GM12878 (cell line): ENCODE results near the gene PKHD1. TPM values are rescaled to one million over a fixed set of nuclear protein-coding genes. Genes with fewer than 3 reads are reported as not detected.

Experiments
- ATAC-seq: fragments of 200-7000 bp; cut with Tn5 transposase; 3 replicates; pipeline ENCODE4 v1.9.1; 2020; ENCODE audit warnings: mild to moderate bottlenecking, moderate library complexity
- BruUV-seq: library from RNA; stranded (reverse); fragments of 400-500 nt; replicated peaks from 2 replicates; lab custom pipeline; 2021; lab: Mats Ljungman, UMichigan
- CTCF ChIA-PET: fragments of 300-600 bp; sonication (Branson Sonifier 250); formaldehyde crosslinking; extraction: SDS; loops from one replicate; lab custom pipeline; 2021; ENCODE audit warnings: inconsistent platforms; lab: Yijun Ruan, JAX
- POLR2A ChIA-PET: fragments of 350-600 bp; formaldehyde crosslinking; extraction: SDS; loops from one replicate; lab custom pipeline; 2021; ENCODE audit warnings: inconsistent platforms; lab: Charles Lee
- RAD21 ChIA-PET: fragments of 300-600 bp; sonication (Branson Sonifier 250); formaldehyde crosslinking; loops from one replicate; lab custom pipeline; 2023; ENCODE audit warnings: antibody characterized with exemption; ENCODE audit not compliant: unreplicated experiment; lab: Charles Lee
- SMC1A ChIA-PET: fragments of 300-600 bp; sonication (Branson Sonifier 250); formaldehyde crosslinking; loops from one replicate; lab custom pipeline; 2023; ENCODE audit not compliant: unreplicated experiment, uncharacterized antibody; lab: Charles Lee
- DNase-seq: peaks from one replicate; pipeline ENCODE4 v3.0.0-alpha.2; 2011; ENCODE audit warnings: low read depth, low spot score
- FAIRE-seq: peaks from 3 replicates; lab custom pipeline; 2011; peaks lifted over from hg19 to GRCh38; lab: Jason Lieb, UNC
- H2AFZ ChIP-seq: 2 replicates; pipeline ENCODE4 v1.6.0; 2011; ENCODE audit warnings: low read depth, low read length, control low read depth; ENCODE audit not compliant: control insufficient read depth
- H3K27ac ChIP-seq: 2 replicates; pipeline ENCODE4 v1.5.1; 2011; ENCODE audit warnings: control low read depth; ENCODE audit not compliant: control insufficient read depth, insufficient read depth
- H3K27me3 ChIP-seq, 2 experiments: replicated peaks in 1 of 2; 2 replicates each; pipeline versions ENCODE4 v1.6.0 to v1.6.1; 2011; ENCODE audit warnings: low read length in 1 of 2; ENCODE audit not compliant: control insufficient read depth in 2 of 2, insufficient read depth in 2 of 2
- H3K36me3 ChIP-seq, 2 experiments: 2 replicates each; pipeline ENCODE4 v1.5.1; 2011; ENCODE audit warnings: low read length in 1 of 2; ENCODE audit not compliant: control insufficient read depth in 2 of 2, insufficient read depth in 2 of 2
- H3K4me1 ChIP-seq: 2 replicates; pipeline ENCODE4 v1.6.1; 2011; ENCODE audit warnings: mild to moderate bottlenecking, low read length, moderate library complexity, mixed read lengths; ENCODE audit not compliant: control insufficient read depth, insufficient read depth
- H3K4me2 ChIP-seq: 2 replicates; pipeline ENCODE4 v1.6.0; 2011; ENCODE audit warnings: control low read depth; ENCODE audit not compliant: control insufficient read depth, insufficient read depth
- H3K4me3 ChIP-seq: fragments of 200-600 bp; sonication (generic); 2 replicates; pipeline ENCODE4 v1.5.1; 2016
- H3K79me2 ChIP-seq: 2 replicates; pipeline ENCODE4 v1.6.0; 2011; ENCODE audit warnings: low read length; ENCODE audit not compliant: control insufficient read depth, insufficient read depth
- H3K9ac ChIP-seq: 2 replicates; pipeline ENCODE4 v1.8.0; 2011; ENCODE audit warnings: low read length, control low read depth, mixed read lengths; ENCODE audit not compliant: control insufficient read depth, insufficient read depth
- H3K9me3 ChIP-seq: replicated peaks from 3 replicates; pipeline ENCODE4 v1.5.1; 2011; ENCODE audit warnings: mild to moderate bottlenecking, low read length; ENCODE audit not compliant: control insufficient read depth, insufficient read depth
- H4K20me1 ChIP-seq: 2 replicates; pipeline ENCODE4 v1.6.0; 2011; ENCODE audit not compliant: control insufficient read depth, insufficient read depth
- ESRRA ChIP-seq: IDR thresholded peaks from 2 replicates; pipeline ENCODE4 v1.6.1; 2012; ENCODE audit warnings: mild to moderate bottlenecking, low read length, improper control_type of control experiment
- EZH2 ChIP-seq: IDR thresholded peaks from 2 replicates; pipeline ENCODE4 v1.6.1; 2012; ENCODE audit warnings: low read depth, mild to moderate bottlenecking, control low read depth, inconsistent platforms, low read length, borderline replicate concordance; ENCODE audit not compliant: control insufficient read depth
- FOXM1 ChIP-seq: IDR thresholded peaks from 2 replicates; pipeline ENCODE4 v1.6.1; 2012; ENCODE audit warnings: low read depth, mild to moderate bottlenecking, inconsistent platforms, low read length, moderate library complexity
- GATAD2B ChIP-seq: fragments of 450-650 bp; conservative IDR thresholded peaks from 2 replicates; pipeline ENCODE4 v1.6.1; 2017; ENCODE audit warnings: low read depth, mild to moderate bottlenecking, moderate library complexity
- HDAC6 ChIP-seq: fragments of 200-600 bp; sonication (generic); IDR thresholded peaks from one replicate; pipeline ENCODE4 v1.8.0; 2017; ENCODE audit warnings: antibody characterized with exemption; ENCODE audit not compliant: unreplicated experiment
- HDGF ChIP-seq: fragments of 450-650 bp; IDR thresholded peaks from 2 replicates; pipeline ENCODE4 v1.6.1; 2016; ENCODE audit warnings: antibody characterized with exemption
- IKZF1 ChIP-seq: fragments of 450-650 bp; conservative IDR thresholded peaks from 2 replicates; pipeline ENCODE4 v1.6.1; 2017; ENCODE audit warnings: antibody characterized with exemption, mild to moderate bottlenecking
- MEF2B ChIP-seq: fragments of 450-650 bp; IDR thresholded peaks from 2 replicates; pipeline ENCODE4 v1.6.1; 2018; ENCODE audit warnings: mild to moderate bottlenecking, moderate library complexity; ENCODE audit not compliant: partially characterized antibody, poor library complexity, severe bottlenecking
- MTA3 ChIP-seq: IDR thresholded peaks from 2 replicates; pipeline ENCODE4 v1.6.1; 2012; ENCODE audit warnings: low read length, inconsistent platforms, borderline replicate concordance
- NR2F1 ChIP-seq: fragments of 450-650 bp; conservative IDR thresholded peaks from 2 replicates; pipeline ENCODE4 v1.6.1; 2017; ENCODE audit warnings: mild to moderate bottlenecking
- POLR2A ChIP-seq: IDR thresholded peaks from 2 replicates; pipeline ENCODE4 v1.6.1; 2011; ENCODE audit warnings: low read depth, mild to moderate bottlenecking, low read length
- POU2F2 ChIP-seq: IDR thresholded peaks from 3 replicates; pipeline ENCODE4 v1.6.1; 2011; ENCODE audit warnings: low read depth, mild to moderate bottlenecking, low read length, borderline replicate concordance
- SREBF2 ChIP-seq: IDR thresholded peaks from 2 replicates; pipeline ENCODE4 v1.6.1; 2012; ENCODE audit warnings: mild to moderate bottlenecking, low read length
- SUPT20H ChIP-seq: IDR thresholded peaks from 2 replicates; pipeline ENCODE4 v1.6.1; 2011; ENCODE audit warnings: low read depth, mild to moderate bottlenecking, low read length, moderate library complexity, borderline replicate concordance; ENCODE audit not compliant: control insufficient read depth
- TBL1XR1 ChIP-seq: IDR thresholded peaks from 2 replicates; pipeline ENCODE4 v1.6.1; 2012; ENCODE audit warnings: low read depth, low read length, improper control_type of control experiment
- ZNF217 ChIP-seq: fragments of 450-650 bp; IDR thresholded peaks from 2 replicates; pipeline ENCODE4 v1.6.1; 2017; ENCODE audit warnings: antibody characterized with exemption, mild to moderate bottlenecking
- in situ Hi-C: fragments of 300-500 bp; cut with MboI; formaldehyde crosslinking; loops from 9 replicates; pipeline ENCODE4 v1.14.3; 2018; ENCODE audit warnings: mixed read lengths
- intact Hi-C: fragments of 100-400 bp; cut with micrococcal nuclease; formaldehyde crosslinking; loops from one replicate; pipeline ENCODE4 v1.14.2; 2022; ENCODE audit not compliant: unreplicated experiment
- polyA plus RNA-seq, 11 experiments: library from polyadenylated mRNA; depleted of rRNA in 4 of 11; unstranded in 6 of 11; stranded (reverse) in 5 of 11; fragments of >200 nt; fragmentation: Nextera tagmentation in 4 of 11; fragmentation: Illumina TruSeq in 1 of 11; extraction: Ambion mirVana in 4 of 11; extraction: Trizol in 1 of 11; gene quantifications; 1 replicate in 1 of 11; 2 replicates in 10 of 11; pipeline versions ENCODE4 v1.2.1 to v1.2.3, GENCODE V29; 2011 to 2016; ENCODE audit warnings: inconsistent platforms in 2 of 11, missing spikeins in 2 of 11, low read depth in 1 of 11
- total RNA-seq, 4 experiments: library from RNA; depleted of rRNA in 3 of 4; stranded (reverse); fragments of >200 nt in 3 of 4; fragmentation: Illumina TruSeq in 1 of 4; extraction: Trizol in 1 of 4; gene quantifications; 2 replicates each; pipeline versions ENCODE4 v1.2.1 to v1.2.3, GENCODE V29; 2013 to 2021
- TF ChIP-seq, protein P1 (sequence below): fragments of 150-350 bp; IDR thresholded peaks from 2 replicates; pipeline ENCODE4 v1.6.1; 2016; ENCODE audit warnings: low read depth, low read length

The PKHD1 gene
- total and polyA plus RNA-seq, 10 of the 15 experiments (the other 5 are each of a cell fraction or from before 2014, with no cell fraction given), result under 0.01 to 0.90 (median 0.02) TPM; not detected in 1

DNA sequence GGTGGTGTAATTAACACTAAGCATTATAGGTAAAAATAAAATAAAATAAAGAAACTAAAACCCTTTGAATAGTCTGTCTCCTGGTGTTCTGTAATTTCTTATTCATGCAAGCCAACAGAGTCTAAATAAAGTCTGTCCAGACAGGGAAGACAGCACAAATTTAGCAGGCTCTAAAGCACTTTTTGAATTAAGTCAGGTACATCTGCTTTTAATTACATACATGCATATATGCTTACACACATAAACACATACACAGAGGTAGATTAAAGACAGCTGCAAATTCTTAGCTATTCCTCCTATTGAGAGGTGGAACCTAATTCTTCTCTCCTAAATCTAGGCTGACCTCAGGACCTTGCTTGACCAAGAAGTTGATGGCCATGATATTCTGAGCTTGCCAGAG is 262.5 kb downstream of the PKHD1 start:
- no peak for ATAC-seq
- CTCF ChIA-PET, result interaction anchor here (1.6 kb wide), 1 partner anchor 195 kb away, joined by 3 read pairs; no protein-coding TSS in a partner anchor
- Histone ChIP-seq H3K27ac (no peak overlapping the region), H3K9ac (no peak overlapping the region), H2AFZ (no peak overlapping the region), H4K20me1 (no peaks in the 10 kb centered on the region)
- BruUV-seq, result no TSS peak
- TF ChIP-seq NR2F1 (no peak), ESRRA (no peak), HDAC6 (no peak), FOXM1 (no peak), MEF2B (no peak), SUPT20H (no peak), GATAD2B (no peak), EZH2 (no peak), POLR2A (no peak), IKZF1 (no peak), ZNF217 (no peak), HDGF (no peak), POU2F2 (no peak), TBL1XR1 (no peak), MTA3 (no peak), SREBF2 (no peak)
- TF ChIP-seq, protein P1, sequence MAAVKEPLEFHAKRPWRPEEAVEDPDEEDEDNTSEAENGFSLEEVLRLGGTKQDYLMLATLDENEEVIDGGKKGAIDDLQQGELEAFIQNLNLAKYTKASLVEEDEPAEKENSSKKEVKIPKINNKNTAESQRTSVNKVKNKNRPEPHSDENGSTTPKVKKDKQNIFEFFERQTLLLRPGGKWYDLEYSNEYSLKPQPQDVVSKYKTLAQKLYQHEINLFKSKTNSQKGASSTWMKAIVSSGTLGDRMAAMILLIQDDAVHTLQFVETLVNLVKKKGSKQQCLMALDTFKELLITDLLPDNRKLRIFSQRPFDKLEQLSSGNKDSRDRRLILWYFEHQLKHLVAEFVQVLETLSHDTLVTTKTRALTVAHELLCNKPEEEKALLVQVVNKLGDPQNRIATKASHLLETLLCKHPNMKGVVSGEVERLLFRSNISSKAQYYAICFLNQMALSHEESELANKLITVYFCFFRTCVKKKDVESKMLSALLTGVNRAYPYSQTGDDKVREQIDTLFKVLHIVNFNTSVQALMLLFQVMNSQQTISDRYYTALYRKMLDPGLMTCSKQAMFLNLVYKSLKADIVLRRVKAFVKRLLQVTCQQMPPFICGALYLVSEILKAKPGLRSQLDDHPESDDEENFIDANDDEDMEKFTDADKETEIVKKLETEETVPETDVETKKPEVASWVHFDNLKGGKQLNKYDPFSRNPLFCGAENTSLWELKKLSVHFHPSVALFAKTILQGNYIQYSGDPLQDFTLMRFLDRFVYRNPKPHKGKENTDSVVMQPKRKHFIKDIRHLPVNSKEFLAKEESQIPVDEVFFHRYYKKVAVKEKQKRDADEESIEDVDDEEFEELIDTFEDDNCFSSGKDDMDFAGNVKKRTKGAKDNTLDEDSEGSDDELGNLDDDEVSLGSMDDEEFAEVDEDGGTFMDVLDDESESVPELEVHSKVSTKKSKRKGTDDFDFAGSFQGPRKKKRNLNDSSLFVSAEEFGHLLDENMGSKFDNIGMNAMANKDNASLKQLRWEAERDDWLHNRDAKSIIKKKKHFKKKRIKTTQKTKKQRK, result no peak
- TF ChIP-seq, all 136 proteins: peak for 0
- Histone ChIP-seq H3K4me1 (no peaks in the 10 kb centered on the region), H3K4me2 (no peak overlapping the region), H3K27me3 (no peaks in the 10 kb centered on the region), H3K4me3 (no peak overlapping the region), H3K79me2 (no peaks in the 10 kb centered on the region), H3K36me3 (no peaks in the 10 kb centered on the region), H3K9me3 (no peaks in the 10 kb centered on the region)
- in situ Hi-C loops (no loop called here), intact Hi-C loops (no loop called here)
- SMC1A ChIA-PET, result no interaction called here
- POLR2A ChIA-PET, result no interaction called here
- DNase-seq, result no peak
- no peak for FAIRE-seq
- RAD21 ChIA-PET, result no interaction called here
